Inferior parietal cortex (tissue), 1 donor: Measurements from ENCODE around the gene HCAR3.
"Not testable (repeated sequence)": the region's sequence is repeated elsewhere in the genome, so short reads cannot be mapped to it uniquely, and the experiment has no call there.

ENCODE experiments used
- DNase-seq: peaks from one replicate; pipeline ENCODE4 v3.0.0-alpha.2; 2016; ENCODE audit errors: extremely low spot score

Gene HCAR3

GRCh38 chr12:122722387-122722786 is 5.8 kb upstream of the HCAR3 start:
- DNase-seq, result no peak

DNA sequence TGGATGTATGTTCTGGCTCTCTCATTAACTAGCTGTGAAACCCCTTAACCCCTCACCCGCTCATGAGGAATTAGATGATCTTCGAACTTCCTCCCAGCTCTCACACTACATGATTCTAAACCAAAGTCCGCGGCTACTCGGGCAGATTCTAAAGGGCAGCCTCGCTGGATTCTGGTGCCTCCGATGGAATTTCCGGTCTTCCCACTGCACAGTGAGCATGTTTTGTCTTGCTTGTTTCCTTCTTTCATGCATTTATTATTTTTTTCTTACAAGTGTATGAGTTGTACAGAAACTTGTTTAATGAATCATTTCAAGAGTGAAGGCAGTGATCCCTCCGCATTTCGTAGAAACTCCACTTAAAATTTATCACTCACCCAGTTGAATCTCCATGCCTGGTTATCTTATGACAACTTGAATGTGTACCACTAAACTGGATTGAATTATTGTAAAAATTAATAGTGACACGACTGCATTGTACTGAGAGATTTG is 4.5 kb upstream of the HCAR3 start:
- DNase-seq, result no peak

DNA sequence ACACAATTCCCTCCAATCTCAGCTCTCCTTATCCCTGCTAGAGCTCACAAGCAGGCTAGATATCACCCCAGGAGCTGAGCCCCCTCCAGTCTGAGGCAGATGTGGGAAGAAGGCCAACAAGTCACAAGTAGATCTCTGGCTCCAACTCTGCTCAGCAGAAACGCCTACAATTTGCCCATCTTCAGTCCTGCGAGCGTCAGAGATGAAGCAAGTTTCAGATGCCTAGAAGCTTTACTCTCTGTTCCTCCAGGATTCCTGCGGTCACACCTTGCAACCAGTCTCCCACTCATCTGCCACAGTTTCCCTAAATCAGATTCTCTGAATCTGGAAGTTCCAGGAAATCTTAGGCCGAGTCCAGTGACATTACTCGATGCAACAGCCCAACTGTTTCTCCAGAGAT is 1.4 kb downstream of the HCAR3 start:
- not testable (repeated sequence) for DNase-seq

GRCh38 chr12:122713491-122714188 is 3.0 kb downstream of the HCAR3 start:
- DNase-seq, result not testable (repeated sequence)

- not testable (repeated sequence) for DNase-seq
Measured at GRCh38 chr12:122711266-122711665, 5.3 kb downstream of the HCAR3 start.

- not testable (repeated sequence) for DNase-seq
Measured at GRCh38 chr12:122710341-122710740, 6.3 kb downstream of the HCAR3 start.

- not testable (repeated sequence) for DNase-seq
Measured at GRCh38 chr12:122709287-122709686, 7.3 kb downstream of the HCAR3 start.

DNA sequence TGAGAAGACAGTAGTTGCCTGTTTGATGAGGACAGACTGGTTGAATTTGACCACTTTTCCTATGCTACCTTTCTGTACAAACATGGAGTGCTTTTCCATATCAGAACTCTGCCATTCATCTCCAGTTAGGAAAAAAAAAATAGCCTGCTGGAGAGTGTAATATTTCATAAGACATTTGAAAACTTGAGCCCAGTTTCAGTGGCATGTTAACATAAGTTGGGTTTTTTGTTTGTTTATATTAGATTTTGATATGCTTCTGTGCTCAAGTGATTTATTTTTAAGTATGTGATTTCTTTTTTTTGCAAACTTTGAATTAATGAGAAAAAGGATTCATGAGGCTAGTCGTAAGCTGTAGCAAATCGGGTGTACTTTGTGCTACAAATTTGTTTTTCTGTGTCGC is 12.8 kb downstream of the HCAR3 start:
- DNase-seq, result not testable (repeated sequence)

GRCh38 chr12:122702890-122703611 is 13.6 kb downstream of the HCAR3 start, which contains the start of gene HCAR2:
Gene HCAR2 (minus strand): TSS chr12:122703357. CDS start chr12:122703283, 74 bp downstream.
- DNase-seq, result not testable (repeated sequence)

DNA sequence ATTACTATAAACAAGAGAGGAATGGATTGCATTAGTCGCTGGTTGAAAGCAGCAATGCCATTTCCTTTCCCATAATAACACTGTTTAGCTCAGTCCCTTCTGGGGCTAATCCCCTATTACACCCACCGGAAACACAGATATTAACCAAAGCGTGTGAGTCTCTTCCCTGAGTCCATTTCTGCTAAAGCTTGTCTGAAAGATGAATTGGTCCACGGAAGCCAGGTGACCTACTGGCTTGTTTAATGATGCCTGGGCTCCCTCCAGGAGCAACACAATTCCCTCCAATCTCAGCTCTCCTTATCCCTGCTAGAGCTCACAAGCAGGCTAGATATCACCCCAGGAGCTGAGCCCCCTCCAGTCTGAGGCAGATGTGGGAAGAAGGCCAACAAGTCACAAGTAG is 15.1 kb downstream of the HCAR3 start:
- DNase-seq, result not testable (repeated sequence)

- not testable (repeated sequence) for DNase-seq
Measured at GRCh38 chr12:122700038-122700710, 16.4 kb downstream of the HCAR3 start.

DNA sequence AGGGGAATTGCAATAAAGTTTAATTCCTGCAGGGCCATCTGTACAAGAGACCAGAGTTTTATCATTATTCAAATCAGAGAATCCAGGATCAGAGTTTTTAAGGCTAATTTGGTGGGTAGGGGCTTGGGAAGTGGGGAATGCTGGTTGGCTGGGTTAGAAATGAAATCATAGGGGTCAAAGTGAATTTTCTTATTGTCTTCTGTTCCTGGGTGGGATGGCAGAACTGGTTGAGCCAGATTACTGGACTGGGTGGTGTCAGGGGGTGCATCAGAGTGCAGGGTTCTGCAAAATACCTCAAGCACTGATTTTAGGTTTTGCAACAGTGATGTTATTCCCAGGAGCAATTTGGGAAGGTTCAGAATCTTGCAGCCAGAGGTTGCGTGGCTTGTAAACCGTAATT is 19.7 kb downstream of the HCAR3 start:
- DNase-seq, result not testable (repeated sequence)

- no peak for DNase-seq
Measured at GRCh38 chr12:122691566-122691965, 25.0 kb downstream of the HCAR3 start.

GRCh38 chr12:122688291-122688690 is 28.3 kb downstream of the HCAR3 start:
- DNase-seq, result no peak

DNA sequence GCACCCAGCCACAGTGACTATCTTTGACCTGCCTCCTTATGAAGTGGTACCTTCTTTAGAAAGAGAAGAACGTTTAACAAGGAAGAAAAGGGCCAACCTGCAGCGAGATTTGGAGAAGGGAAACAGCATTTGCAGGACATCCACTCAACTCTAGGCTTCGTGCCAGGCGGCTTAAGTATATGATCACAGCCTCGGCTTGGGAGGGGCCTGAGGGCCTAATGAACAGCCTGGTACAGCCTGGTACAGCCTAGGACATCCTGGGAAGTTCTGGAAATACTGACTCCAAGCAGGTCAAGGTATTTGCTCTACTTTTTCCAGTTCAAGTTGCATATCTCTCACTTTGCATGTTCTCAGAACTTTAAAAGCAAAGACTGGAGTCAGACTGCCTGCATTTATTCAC is 29.5 kb downstream of the HCAR3 start:
- no peak for DNase-seq

DNA sequence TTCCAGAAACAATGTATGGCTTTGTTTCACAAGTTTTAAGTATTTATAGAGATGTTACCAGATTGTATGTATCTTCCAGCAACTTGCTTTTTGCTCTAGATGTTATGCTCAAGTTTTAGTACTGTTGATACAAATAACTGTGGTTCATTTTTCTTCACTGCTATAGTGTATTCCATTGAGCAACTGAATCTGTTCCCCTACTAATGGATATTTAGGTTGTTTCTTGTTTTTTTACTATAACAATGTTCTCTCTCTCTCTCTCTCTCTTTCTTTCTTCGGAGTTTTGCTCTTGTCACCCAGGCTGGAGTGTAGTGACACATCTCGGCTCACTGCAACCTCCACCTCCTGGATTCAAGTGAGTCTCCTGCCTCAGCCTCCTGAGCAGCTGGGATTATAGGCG is 30.1 kb downstream of the HCAR3 start:
- DNase-seq, result no peak

DNA sequence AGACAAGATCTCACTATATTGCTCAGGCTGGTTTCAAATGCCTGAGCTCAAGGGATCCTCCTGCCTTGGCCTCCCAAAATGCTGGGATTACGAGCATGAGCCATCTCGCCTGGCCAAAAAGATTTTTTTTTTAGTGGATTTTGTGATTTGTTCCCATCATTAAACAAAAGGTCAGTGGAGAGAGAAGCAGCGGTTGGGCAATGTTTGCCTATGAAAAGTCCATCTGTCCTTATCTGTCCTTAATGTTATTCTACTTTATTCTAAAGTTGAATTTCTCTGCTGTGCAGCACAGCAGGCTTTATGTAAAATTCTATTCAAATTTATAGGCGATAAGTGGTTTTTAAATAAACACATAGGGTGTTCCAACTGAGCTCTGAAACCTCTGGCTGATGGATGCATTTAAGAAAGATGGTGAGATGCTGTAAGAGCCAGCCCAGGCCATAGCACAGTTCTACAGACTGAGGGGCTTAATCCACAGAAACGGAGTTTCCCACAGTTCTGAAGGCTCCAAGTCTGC is 32.3 kb downstream of the HCAR3 start:
- DNase-seq, result no peak

DNA sequence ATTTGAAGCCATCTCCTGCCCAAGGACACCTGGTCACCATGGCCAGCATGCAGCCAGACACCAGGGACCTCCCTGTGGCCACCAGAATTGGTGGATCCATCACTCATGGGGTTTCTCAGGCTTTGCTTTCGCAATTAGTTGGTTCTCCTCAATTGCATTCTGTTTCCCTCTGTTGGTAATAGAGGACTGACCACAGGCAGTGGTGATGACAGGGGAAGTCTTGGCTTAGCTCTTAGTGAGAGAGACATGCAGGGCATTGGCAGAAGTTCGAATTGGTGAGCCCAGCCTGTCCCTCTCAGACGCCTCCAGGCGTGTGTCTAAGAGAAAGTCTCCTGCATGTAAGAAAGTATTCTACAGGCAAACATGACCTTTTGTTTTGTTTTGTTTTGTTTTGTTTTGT is 34.8 kb downstream of the HCAR3 start:
- no peak for DNase-seq

GRCh38 chr12:122680989-122681388 is 35.6 kb downstream of the HCAR3 start:
- not testable (repeated sequence) for DNase-seq

- DNase-seq, result not testable (repeated sequence)
Measured at GRCh38 chr12:122676781-122677180, 39.8 kb downstream of the HCAR3 start.

GRCh38 chr12:122676015-122676414 is 40.6 kb downstream of the HCAR3 start:
- DNase-seq, result not testable (repeated sequence)

DNA sequence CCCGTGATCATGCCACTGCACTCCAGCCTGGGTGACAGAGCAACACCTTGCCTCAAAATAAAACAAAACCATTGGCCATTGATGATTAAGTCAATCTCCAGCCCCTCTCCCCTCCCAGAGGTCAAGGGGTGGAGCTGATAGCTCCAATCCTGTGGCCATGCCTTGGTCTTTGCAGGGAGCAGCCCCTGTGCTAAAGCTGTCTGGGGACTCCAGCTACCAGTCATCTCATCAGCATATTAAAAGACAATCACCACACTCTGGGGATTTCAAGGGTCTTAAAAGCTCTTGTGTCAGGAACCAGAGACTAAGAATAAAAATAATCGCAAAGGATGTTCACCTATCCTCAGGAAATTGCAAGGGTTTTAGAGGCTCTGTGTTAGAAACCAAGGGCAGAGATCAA is 44.1 kb downstream of the HCAR3 start:
- no peak for DNase-seq
